Endothelial cell (in vitro differentiated cells): ENCODE data around the gene ELFN1. TPM values are rescaled to one million over a fixed set of nuclear protein-coding genes. Genes with fewer than 3 reads are reported as not detected.

Source experiments
- DNase-seq: peaks from one replicate; pipeline ENCODE4 v3.0.0; 2021; ENCODE audit warnings: low spot score
- H3K27ac Mint-ChIP-seq: one replicate; pipeline ENCODE4 v1.8.0; 2021; ENCODE audit warnings: mixed read lengths, inconsistent platforms; ENCODE audit not compliant: unreplicated experiment
- H3K27me3 Mint-ChIP-seq: one replicate; pipeline ENCODE4 v1.8.0; 2021; ENCODE audit warnings: mild to moderate bottlenecking, moderate library complexity, mixed read lengths, inconsistent platforms; ENCODE audit not compliant: unreplicated experiment
- H3K36me3 Mint-ChIP-seq: one replicate; pipeline ENCODE4 v1.8.0; 2021; ENCODE audit warnings: mild to moderate bottlenecking, low read depth, mixed read lengths, inconsistent platforms; ENCODE audit not compliant: unreplicated experiment
- H3K4me1 Mint-ChIP-seq: one replicate; pipeline ENCODE4 v1.8.0; 2021; ENCODE audit warnings: mild to moderate bottlenecking, mixed read lengths, inconsistent platforms; ENCODE audit not compliant: unreplicated experiment
- H3K4me3 Mint-ChIP-seq: one replicate; pipeline ENCODE4 v1.8.0; 2021; ENCODE audit warnings: mild to moderate bottlenecking, mixed read lengths, inconsistent platforms; ENCODE audit not compliant: unreplicated experiment
- H3K9me3 Mint-ChIP-seq: one replicate; pipeline ENCODE4 v1.8.0; 2021; ENCODE audit warnings: mixed read lengths, inconsistent platforms; ENCODE audit not compliant: unreplicated experiment
- total RNA-seq: library from RNA; stranded (reverse); fragmentation: NEBNext Ultra II Directional; extraction: Animal tissue kit (Norgen Biotek cat#: 25700); gene quantifications from one replicate; pipeline ENCODE4 v1.2.1, GENCODE V29; 2021; ENCODE audit not compliant: unreplicated experiment
- TF ChIP-seq, protein P1 (sequence below): fragments of 200-600 bp; sonication (generic); IDR thresholded peaks from one replicate; pipeline ENCODE4 v1.5.0; 2021; ENCODE audit warnings: antibody characterized with exemption; ENCODE audit not compliant: unreplicated experiment

Gene ELFN1
- total RNA-seq, 1 donor from 2014 or later: 10.6 TPM

DNA sequence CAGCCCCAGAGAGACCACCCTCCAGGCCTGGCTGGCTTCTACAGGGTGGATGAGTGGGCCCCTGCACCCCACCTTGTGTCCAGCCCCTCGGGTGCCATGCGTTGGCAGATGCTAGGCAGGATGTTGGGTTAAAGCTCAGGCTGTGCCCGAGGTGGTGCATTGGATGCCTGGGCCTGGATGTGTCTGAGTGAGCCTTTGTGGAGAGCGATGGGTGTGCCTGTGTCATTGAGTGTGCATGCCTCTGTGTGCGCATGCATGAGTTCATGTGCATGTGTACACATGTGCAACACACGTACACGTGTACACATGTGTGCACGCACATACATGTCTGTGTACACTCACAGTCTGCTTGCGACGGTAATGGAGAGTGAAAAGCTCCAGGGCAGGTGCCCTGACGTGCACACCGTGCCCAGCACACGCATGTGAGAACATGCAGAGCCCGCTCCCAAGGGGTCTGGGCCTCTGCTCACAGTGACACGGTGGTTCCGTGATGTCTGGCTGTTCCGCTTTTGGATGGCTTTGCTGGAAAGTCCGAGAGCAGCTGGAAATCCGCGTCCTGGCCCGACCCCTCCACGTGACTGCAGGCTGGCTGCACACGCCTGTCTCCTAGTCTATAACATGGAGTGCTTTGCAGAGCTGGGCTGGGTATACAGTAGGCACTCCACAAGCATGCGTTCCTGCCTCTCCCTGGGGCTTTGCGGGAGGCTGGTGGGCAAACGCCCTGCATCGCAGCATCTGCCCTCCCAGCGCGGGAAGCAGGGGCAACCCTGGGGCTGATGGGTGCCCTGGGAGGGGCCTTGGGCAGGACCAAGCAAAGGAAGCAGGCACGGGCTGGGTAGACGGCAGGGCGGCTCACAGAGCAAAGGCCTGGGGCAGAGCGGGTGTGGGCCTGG is 36.9 kb downstream of the ELFN1 start:
- no peak overlapping the region for H3K27ac Mint-ChIP-seq
- no peak for DNase-seq
- TF ChIP-seq, protein P1, sequence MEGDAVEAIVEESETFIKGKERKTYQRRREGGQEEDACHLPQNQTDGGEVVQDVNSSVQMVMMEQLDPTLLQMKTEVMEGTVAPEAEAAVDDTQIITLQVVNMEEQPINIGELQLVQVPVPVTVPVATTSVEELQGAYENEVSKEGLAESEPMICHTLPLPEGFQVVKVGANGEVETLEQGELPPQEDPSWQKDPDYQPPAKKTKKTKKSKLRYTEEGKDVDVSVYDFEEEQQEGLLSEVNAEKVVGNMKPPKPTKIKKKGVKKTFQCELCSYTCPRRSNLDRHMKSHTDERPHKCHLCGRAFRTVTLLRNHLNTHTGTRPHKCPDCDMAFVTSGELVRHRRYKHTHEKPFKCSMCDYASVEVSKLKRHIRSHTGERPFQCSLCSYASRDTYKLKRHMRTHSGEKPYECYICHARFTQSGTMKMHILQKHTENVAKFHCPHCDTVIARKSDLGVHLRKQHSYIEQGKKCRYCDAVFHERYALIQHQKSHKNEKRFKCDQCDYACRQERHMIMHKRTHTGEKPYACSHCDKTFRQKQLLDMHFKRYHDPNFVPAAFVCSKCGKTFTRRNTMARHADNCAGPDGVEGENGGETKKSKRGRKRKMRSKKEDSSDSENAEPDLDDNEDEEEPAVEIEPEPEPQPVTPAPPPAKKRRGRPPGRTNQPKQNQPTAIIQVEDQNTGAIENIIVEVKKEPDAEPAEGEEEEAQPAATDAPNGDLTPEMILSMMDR: no peak

DNA sequence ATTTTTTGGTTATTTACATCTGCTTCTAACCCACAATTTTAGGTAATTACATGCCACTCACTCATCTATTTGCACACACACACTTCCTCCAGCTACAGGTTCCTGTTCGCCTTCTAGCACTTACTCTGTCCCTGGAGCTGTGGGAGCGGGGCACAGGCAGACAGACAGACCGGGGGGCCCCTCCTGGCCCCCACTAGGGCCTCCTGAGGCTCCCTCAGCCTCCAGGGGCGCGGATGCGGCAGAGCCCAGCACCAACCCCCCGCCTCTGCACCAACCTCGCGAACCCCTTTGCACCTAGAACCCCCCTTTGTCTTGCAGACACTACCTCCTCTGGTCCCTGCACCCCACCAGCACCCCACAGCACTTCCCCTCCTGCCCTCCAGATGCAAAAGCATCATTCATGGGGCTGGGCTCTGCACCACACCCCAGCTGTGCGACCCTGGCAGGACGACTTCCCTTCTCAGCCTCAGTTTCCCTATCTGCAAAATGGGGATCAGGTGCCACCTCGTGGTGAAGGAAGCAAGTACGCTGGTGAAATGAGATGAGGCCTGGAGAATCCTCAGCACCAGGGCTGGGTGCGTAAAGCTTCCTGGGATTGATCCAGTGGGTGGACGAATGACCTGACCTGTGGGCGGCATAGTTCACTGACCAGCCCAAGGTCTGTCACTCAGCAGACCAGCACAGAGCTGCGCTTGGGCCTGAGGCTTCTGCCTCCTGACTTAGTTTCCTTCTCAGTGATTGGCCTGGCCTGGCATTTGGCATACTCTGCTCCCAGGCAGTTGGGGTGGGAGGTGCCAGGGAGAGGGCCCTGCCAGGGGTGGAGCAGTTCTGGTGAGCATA is 37.9 kb downstream of the ELFN1 start:
- no peak overlapping the region for H3K4me3 Mint-ChIP-seq
- H3K36me3 Mint-ChIP-seq: peaks cover 15% of the 10 kb centered on the region
- TF ChIP-seq, protein P1: no peak
- DNase-seq: no peak
- no peak overlapping the region for H3K27ac Mint-ChIP-seq
- H3K27me3 Mint-ChIP-seq: peaks cover 2% of the 10 kb centered on the region
- H3K9me3 Mint-ChIP-seq: no peaks in the 10 kb centered on the region
- peaks cover 8% of the 10 kb centered on the region for H3K4me1 Mint-ChIP-seq

More for the DNA sequence above, 36.9 kb downstream of the ELFN1 start:
- Mint-ChIP-seq H3K27me3 (no peaks in the 10 kb centered on the region), H3K4me1 (peaks cover 6% of the 10 kb centered on the region), H3K9me3 (peaks cover under 1% of the 10 kb centered on the region), H3K4me3 (no peak overlapping the region), H3K36me3 (peaks cover 23% of the 10 kb centered on the region)

DNA sequence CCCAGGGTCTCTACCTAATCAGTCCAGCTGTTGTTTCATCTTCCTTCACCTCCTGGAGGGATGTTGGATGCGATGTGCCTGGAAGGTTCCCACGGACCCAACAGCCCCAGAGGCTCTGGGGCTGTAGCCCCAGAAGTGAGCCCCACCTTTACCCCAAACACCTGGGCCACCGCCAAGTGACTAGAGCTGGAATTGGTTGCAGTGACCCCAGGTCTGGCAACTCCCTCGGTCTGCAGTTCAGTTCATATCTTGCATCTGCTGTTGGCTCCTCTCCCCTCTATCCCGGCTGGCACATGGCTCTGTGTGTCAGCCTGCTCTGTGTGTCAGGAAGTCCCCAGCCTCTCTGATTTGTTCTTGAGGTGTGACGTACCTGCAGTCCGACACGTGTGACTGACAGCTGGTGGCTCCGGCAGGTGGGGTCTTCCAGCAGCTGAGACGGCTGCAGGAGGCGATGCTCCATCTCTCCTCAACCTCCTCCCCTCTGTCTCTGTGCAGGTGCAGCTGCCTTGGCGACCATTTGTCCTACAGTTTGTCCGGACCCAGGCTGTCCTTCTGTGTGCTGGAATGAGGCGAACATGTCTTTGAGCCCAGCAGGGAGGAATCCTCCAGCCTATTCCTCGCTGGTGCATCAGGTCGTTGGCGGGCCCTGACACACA is 38.6 kb downstream of the ELFN1 start:
- Mint-ChIP-seq H3K4me3 (no peak overlapping the region), H3K9me3 (no peaks in the 10 kb centered on the region), H3K27me3 (peaks cover 3% of the 10 kb centered on the region), H3K36me3 (peaks cover 11% of the 10 kb centered on the region), H3K27ac (no peak overlapping the region), H3K4me1 (peaks cover 8% of the 10 kb centered on the region)
- DNase-seq: no peak
- TF ChIP-seq, protein P1: no peak

DNA sequence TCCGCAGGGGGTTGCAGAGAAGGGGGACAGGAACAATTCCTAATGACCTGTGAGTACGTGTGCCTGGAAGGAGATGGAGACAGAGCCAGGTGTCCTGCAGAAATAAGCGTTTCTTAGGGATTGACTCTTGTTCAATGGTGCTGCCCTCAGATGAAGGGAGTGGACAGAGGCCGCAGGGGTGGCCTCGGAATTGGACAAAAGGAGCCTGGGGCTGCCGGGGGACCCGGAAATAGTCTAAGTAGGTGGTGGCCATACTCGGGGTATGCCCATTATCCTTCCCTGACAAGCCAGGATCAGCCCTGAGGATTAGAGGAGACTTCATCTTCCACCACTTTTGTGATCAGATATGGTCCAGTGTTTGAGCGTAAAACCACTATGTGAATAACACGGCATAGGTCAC is 39.2 kb downstream of the ELFN1 start:
- Mint-ChIP-seq H3K36me3 (peaks cover 11% of the 10 kb centered on the region), H3K4me3 (no peak overlapping the region), H3K9me3 (no peaks in the 10 kb centered on the region), H3K4me1 (peaks cover 14% of the 10 kb centered on the region), H3K27me3 (peaks cover 3% of the 10 kb centered on the region), H3K27ac (no peak overlapping the region)
- DNase-seq: no peak
- TF ChIP-seq, protein P1: no peak
